Neural cell (in vitro differentiated cells): Measurements from ENCODE around the gene AFG1L. TPM values are rescaled to one million over a fixed set of nuclear protein-coding genes. Genes with fewer than 3 reads are reported as not detected.

Experiments used
- H2AFZ ChIP-seq: fragments of 200-600, 300-800 bp; sonication (generic), shearing (Covaris generic); 2 replicates; pipeline ENCODE4 v1.6.0; 2014; ENCODE audit warnings: low read depth, mild to moderate bottlenecking, antibody characterized with exemption, low read length, moderate library complexity
- H3F3A ChIP-seq: fragments of 200-600 bp; shearing (Covaris generic); 2 replicates; pipeline ENCODE4 v1.6.1; 2016; ENCODE audit warnings: mild to moderate bottlenecking, moderate library complexity, mixed read lengths, antibody characterized with exemption, low read length; ENCODE audit not compliant: insufficient read depth, poor library complexity, severe bottlenecking
- H3K27ac ChIP-seq: fragments of 200-600, 300-800 bp; sonication (generic), shearing (Covaris generic); 2 replicates; pipeline ENCODE4 v1.5.1; 2014; ENCODE audit warnings: mild to moderate bottlenecking, low read length, moderate library complexity
- H3K27me3 ChIP-seq: fragments of 300-800, 200-600 bp; sonication (generic), shearing (Covaris generic); 2 replicates; pipeline ENCODE4 v1.6.0; 2014; ENCODE audit warnings: mild to moderate bottlenecking, low read depth, low read length, moderate library complexity; ENCODE audit not compliant: insufficient read depth
- H3K36me3 ChIP-seq: fragments of 300-800, 200-600 bp; sonication (generic), shearing (Covaris generic); 2 replicates; pipeline ENCODE4 v1.5.1; 2014; ENCODE audit warnings: mild to moderate bottlenecking, antibody characterized with exemption, low read length, moderate library complexity; ENCODE audit not compliant: insufficient read depth
- H3K4me2 ChIP-seq: fragments of 300-800, 200-600 bp; sonication (generic), shearing (Covaris generic); 2 replicates; pipeline ENCODE4 v1.6.0; 2014; ENCODE audit warnings: mild to moderate bottlenecking, low read length
- H3K4me3 ChIP-seq: fragments of 300-800, 200-600 bp; sonication (generic), shearing (Covaris generic); 2 replicates; pipeline ENCODE4 v1.5.1; 2014; ENCODE audit warnings: mild to moderate bottlenecking, low read length, moderate library complexity
- H3K79me2 ChIP-seq: fragments of 200-600 bp; shearing (Covaris generic); replicated peaks from 2 replicates; pipeline ENCODE4 v1.6.0; 2014; ENCODE audit warnings: mild to moderate bottlenecking, low read length, moderate library complexity; ENCODE audit not compliant: insufficient read depth
- H3K9ac ChIP-seq: fragments of 300-800, 200-600 bp; sonication (generic), shearing (Covaris generic); 2 replicates; pipeline ENCODE4 v1.6.1; 2016; ENCODE audit warnings: mild to moderate bottlenecking, low read length, mixed read lengths
- H3K9me2 ChIP-seq: fragments of 200-600 bp; shearing (Covaris generic); 2 replicates; pipeline ENCODE4 v1.6.1; 2016; ENCODE audit warnings: mild to moderate bottlenecking, low read length, mixed read lengths; ENCODE audit not compliant: insufficient read depth
- H3K9me3 ChIP-seq: fragments of 200-600, 300-800 bp; sonication (generic), shearing (Covaris generic); 2 replicates; pipeline ENCODE4 v1.6.1; 2016; ENCODE audit warnings: mild to moderate bottlenecking, mixed run types, low read length, moderate library complexity, mixed read lengths
- H4K20me1 ChIP-seq: fragments of 200-600 bp; shearing (Covaris generic); 2 replicates; pipeline ENCODE4 v1.6.1; 2016; ENCODE audit warnings: mild to moderate bottlenecking, mixed run types; ENCODE audit not compliant: insufficient read depth
- EP300 ChIP-seq: fragments of 450-650 bp; conservative IDR thresholded peaks from 2 replicates; pipeline ENCODE4 v1.6.1; 2014; ENCODE audit warnings: antibody characterized with exemption, mild to moderate bottlenecking, moderate library complexity; ENCODE audit not compliant: poor library complexity, severe bottlenecking
- EZH2 ChIP-seq: fragments of 200-600, 300-800 bp; shearing (Covaris generic), sonication (generic); IDR thresholded peaks from 2 replicates; pipeline ENCODE4 v1.6.1; 2014; ENCODE audit warnings: antibody characterized with exemption, low read length, borderline replicate concordance, mild to moderate bottlenecking; ENCODE audit not compliant: insufficient read depth, poor library complexity, severe bottlenecking
- MXI1 ChIP-seq: fragments of 450-650 bp; conservative IDR thresholded peaks from 2 replicates; pipeline ENCODE4 v1.6.1; 2014; ENCODE audit warnings: antibody characterized with exemption, mild to moderate bottlenecking; ENCODE audit not compliant: poor library complexity, severe bottlenecking
- POLR2AphosphoS5 ChIP-seq: IDR thresholded peaks from 2 replicates; pipeline ENCODE4 v1.6.1; 2012
- RAD21 ChIP-seq: fragments of 450-650 bp; conservative IDR thresholded peaks from 2 replicates; pipeline ENCODE4 v1.6.1; 2014; ENCODE audit warnings: antibody characterized with exemption, mild to moderate bottlenecking, moderate library complexity
- SMC3 ChIP-seq: fragments of 450-650 bp; conservative IDR thresholded peaks from 2 replicates; pipeline ENCODE4 v1.6.1; 2014; ENCODE audit warnings: antibody characterized with exemption, mild to moderate bottlenecking, moderate library complexity; ENCODE audit not compliant: poor library complexity
- TAF1 ChIP-seq: IDR thresholded peaks from 2 replicates; pipeline ENCODE4 v1.6.1; 2012; ENCODE audit warnings: low read depth
- polyA plus RNA-seq: library from polyadenylated mRNA; depleted of rRNA; stranded (reverse); fragments of >200 nt; gene quantifications from 2 replicates; pipeline ENCODE4 v1.2.3, GENCODE V29; 2014
- TF ChIP-seq, protein P1 (sequence below): fragments of 450-650 bp; IDR thresholded peaks from 2 replicates; pipeline ENCODE4 v1.5.1; 2014; ENCODE audit warnings: antibody characterized with exemption, mild to moderate bottlenecking, moderate library complexity; ENCODE audit not compliant: poor library complexity, severe bottlenecking
- TF ChIP-seq, protein P2 (sequence below): IDR thresholded peaks from 2 replicates; pipeline ENCODE4 v1.6.1; 2012; ENCODE audit warnings: borderline replicate concordance

Gene AFG1L
- polyA plus RNA-seq, 1 donor from 2014 or later: 3.3 TPM

DNA sequence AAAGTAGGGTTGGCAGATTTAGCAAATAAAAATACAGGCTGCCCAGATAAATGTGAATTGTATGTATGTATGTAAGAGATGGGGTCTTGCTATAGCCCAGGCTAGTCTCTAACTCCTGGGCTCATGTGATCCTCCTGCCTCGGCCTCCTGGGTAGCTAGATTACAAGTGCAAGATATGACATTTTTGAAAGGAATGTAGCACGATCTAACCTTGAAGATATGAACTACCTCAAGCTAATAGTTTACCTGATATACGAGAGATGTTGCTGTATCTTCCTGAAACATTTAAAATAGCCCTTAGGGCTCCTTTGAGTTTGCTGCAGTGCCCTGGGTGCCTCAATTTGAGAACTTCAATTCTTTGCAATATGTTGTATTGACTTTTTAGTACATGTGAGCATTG is 42.1 kb downstream of the AFG1L start:
- Histone ChIP-seq H2AFZ (no peak overlapping the region), H3K36me3 (no peaks in the 10 kb centered on the region), H3K4me3 (no peak overlapping the region), H3K9me2 (no peaks in the 10 kb centered on the region), H3K27me3 (no peaks in the 10 kb centered on the region), H3K4me2 (no peak overlapping the region), H4K20me1 (no peaks in the 10 kb centered on the region), H3F3A (no peaks in the 10 kb centered on the region), H3K9me3 (no peaks in the 10 kb centered on the region), H3K79me2 (no peaks in the 10 kb centered on the region), H3K27ac (no peak overlapping the region), H3K9ac (no peak overlapping the region)
- TF ChIP-seq MXI1: no peak
- no peak for TF ChIP-seq RAD21
- TF ChIP-seq EP300: no peak
- no peak for TF ChIP-seq POLR2AphosphoS5

DNA sequence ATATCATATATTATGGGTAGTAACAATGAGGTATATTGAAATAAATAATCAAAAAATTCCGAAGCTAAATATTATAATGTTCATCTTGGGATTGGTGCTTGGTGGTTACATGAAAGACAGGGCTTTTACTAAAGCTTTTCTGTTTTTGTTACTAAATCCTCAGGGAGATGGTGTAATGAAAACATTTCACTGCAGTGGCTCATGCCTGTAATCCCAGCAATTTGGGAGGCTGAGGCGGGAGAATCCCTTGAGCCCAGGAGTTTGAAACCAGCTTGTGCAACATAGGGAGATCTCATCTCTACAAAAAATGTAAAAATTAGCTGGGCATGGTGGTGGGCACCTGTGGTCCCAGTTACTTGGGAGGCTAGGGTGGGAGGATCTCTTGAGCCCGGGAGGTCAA is 42.9 kb downstream of the AFG1L start:
- H3K9ac ChIP-seq: no peak overlapping the region
- H3K36me3 ChIP-seq: no peaks in the 10 kb centered on the region
- no peaks in the 10 kb centered on the region for H3K9me2 ChIP-seq
- H3K4me2 ChIP-seq: no peak overlapping the region
- no peaks in the 10 kb centered on the region for H3K27me3 ChIP-seq
- TF ChIP-seq POLR2AphosphoS5: no peak
- TF ChIP-seq EZH2: no peak
- TF ChIP-seq, protein P1, sequence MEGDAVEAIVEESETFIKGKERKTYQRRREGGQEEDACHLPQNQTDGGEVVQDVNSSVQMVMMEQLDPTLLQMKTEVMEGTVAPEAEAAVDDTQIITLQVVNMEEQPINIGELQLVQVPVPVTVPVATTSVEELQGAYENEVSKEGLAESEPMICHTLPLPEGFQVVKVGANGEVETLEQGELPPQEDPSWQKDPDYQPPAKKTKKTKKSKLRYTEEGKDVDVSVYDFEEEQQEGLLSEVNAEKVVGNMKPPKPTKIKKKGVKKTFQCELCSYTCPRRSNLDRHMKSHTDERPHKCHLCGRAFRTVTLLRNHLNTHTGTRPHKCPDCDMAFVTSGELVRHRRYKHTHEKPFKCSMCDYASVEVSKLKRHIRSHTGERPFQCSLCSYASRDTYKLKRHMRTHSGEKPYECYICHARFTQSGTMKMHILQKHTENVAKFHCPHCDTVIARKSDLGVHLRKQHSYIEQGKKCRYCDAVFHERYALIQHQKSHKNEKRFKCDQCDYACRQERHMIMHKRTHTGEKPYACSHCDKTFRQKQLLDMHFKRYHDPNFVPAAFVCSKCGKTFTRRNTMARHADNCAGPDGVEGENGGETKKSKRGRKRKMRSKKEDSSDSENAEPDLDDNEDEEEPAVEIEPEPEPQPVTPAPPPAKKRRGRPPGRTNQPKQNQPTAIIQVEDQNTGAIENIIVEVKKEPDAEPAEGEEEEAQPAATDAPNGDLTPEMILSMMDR: no peak
- no peak for TF ChIP-seq EP300
- H3K79me2 ChIP-seq: no peaks in the 10 kb centered on the region
- no peaks in the 10 kb centered on the region for H3F3A ChIP-seq
- no peak overlapping the region for H2AFZ ChIP-seq
- no peak overlapping the region for H3K4me3 ChIP-seq
- no peak overlapping the region for H3K27ac ChIP-seq
- H3K9me3 ChIP-seq: no peaks in the 10 kb centered on the region
- H4K20me1 ChIP-seq: no peaks in the 10 kb centered on the region

DNA sequence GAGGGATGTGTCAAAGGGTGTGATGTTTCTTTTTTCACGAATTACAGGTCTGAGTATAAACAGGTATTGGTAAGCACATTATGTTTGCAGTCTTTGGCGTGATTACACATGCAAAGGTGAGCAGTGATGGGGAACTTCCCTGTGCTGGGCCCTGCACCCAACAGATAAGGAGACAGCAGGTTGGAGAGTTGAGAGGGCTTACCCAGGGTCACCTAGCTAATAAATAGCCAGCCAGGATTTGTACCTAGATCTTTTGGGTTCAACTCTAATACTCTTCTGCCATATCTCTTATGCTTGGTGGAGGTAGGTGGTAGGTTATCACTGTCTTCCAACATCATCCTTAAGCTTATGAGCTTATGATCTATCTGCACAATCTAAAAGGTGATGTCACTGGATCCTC is 46.5 kb downstream of the AFG1L start:
- no peaks in the 10 kb centered on the region for H3K79me2 ChIP-seq
- no peaks in the 10 kb centered on the region for H3K27me3 ChIP-seq
- no peak overlapping the region for H2AFZ ChIP-seq
- no peak overlapping the region for H3K9ac ChIP-seq
- no peak overlapping the region for H3K4me3 ChIP-seq
- H3K9me2 ChIP-seq: no peaks in the 10 kb centered on the region
- no peaks in the 10 kb centered on the region for H4K20me1 ChIP-seq
- no peak overlapping the region for H3K4me2 ChIP-seq
- TF ChIP-seq MXI1 (no peak), RAD21 (no peak), SMC3 (no peak), TAF1 (no peak), POLR2AphosphoS5 (no peak), EZH2 (no peak), EP300 (no peak)
- TF ChIP-seq, protein P2, sequence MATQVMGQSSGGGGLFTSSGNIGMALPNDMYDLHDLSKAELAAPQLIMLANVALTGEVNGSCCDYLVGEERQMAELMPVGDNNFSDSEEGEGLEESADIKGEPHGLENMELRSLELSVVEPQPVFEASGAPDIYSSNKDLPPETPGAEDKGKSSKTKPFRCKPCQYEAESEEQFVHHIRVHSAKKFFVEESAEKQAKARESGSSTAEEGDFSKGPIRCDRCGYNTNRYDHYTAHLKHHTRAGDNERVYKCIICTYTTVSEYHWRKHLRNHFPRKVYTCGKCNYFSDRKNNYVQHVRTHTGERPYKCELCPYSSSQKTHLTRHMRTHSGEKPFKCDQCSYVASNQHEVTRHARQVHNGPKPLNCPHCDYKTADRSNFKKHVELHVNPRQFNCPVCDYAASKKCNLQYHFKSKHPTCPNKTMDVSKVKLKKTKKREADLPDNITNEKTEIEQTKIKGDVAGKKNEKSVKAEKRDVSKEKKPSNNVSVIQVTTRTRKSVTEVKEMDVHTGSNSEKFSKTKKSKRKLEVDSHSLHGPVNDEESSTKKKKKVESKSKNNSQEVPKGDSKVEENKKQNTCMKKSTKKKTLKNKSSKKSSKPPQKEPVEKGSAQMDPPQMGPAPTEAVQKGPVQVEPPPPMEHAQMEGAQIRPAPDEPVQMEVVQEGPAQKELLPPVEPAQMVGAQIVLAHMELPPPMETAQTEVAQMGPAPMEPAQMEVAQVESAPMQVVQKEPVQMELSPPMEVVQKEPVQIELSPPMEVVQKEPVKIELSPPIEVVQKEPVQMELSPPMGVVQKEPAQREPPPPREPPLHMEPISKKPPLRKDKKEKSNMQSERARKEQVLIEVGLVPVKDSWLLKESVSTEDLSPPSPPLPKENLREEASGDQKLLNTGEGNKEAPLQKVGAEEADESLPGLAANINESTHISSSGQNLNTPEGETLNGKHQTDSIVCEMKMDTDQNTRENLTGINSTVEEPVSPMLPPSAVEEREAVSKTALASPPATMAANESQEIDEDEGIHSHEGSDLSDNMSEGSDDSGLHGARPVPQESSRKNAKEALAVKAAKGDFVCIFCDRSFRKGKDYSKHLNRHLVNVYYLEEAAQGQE: no peak
- TF ChIP-seq, protein P1: no peak
- H3K9me3 ChIP-seq: no peaks in the 10 kb centered on the region
- no peak overlapping the region for H3K27ac ChIP-seq
- no peaks in the 10 kb centered on the region for H3K36me3 ChIP-seq
- H3F3A ChIP-seq: no peaks in the 10 kb centered on the region
